GM21447 (cell line): ENCODE data around the gene MRNIP.
"Not testable (repeated sequence)": the region's sequence is repeated elsewhere in the genome, so short reads cannot be mapped to it uniquely, and the experiment has no call there.

Source experiments
- ATAC-seq: cut with Tn5 transposase; IDR thresholded peaks from one replicate; pipeline ENCODE4 v1.9.1; 2021; ENCODE audit not compliant: unreplicated experiment

MRNIP gene

GRCh38 chr5:179840766-179841165, 17.9 kb downstream of the MRNIP start:
- no peak for ATAC-seq

DNA sequence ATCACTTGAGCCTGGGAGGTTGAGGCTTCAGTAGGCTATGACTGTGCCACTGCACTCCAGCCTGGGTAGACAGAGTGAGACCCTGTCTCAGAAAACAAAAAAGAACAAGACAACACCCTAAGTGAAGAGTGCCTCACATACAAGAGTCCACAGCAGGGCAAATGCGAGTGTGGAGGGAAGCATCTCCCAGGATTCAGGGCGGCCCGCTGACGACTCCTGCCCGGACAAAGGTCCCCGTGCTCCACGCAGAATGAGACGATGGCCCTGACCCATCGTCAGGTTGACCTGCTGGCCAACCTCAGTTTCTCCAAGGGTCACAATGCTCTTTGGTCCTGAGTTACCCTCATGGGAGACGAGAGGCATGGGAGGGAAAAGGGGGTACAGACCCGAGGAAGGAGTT, 18.3 kb downstream of the MRNIP start:
- ATAC-seq = no peak

- no peak for ATAC-seq
Observed at GRCh38 chr5:179839328-179840256, 19.0 kb downstream of the MRNIP start.

- ATAC-seq = no peak
Observed at GRCh38 chr5:179837076-179838011, 21.3 kb downstream of the MRNIP start.

DNA sequence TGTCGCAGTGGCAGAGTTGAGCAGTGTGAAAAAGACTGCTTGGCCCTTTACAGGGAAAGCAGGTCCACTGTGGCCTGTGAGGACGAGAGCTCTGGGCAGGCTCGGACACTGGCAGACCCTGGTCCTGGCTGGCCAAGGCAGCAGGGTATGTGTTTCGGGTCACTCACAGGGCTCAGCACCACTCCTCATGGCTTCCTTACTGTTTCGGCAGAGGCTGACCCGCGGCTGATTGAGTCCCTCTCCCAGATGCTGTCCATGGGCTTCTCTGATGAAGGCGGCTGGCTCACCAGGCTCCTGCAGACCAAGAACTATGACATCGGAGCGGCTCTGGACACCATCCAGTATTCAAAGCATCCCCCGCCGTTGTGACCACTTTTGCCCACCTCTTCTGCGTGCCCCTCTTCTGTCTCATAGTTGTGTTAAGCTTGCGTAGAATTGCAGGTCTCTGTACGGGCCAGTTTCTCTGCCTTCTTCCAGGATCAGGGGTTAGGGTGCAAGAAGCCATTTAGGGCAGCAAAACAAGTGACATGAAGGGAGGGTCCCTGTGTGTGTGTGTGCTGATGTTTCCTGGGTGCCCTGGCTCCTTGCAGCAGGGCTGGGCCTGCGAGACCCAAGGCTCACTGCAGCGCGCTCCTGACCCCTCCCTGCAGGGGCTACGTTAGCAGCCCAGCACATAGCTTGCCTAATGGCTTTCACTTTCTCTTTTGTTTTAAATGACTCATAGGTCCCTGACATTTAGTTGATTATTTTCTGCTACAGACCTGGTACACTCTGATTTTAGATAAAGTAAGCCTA, 22.2 kb downstream of the MRNIP start:
- peak; percentile 67 for ATAC-seq

GRCh38 chr5:179834871-179835270, 23.7 kb downstream of the MRNIP start:
- not testable (repeated sequence) for ATAC-seq

DNA sequence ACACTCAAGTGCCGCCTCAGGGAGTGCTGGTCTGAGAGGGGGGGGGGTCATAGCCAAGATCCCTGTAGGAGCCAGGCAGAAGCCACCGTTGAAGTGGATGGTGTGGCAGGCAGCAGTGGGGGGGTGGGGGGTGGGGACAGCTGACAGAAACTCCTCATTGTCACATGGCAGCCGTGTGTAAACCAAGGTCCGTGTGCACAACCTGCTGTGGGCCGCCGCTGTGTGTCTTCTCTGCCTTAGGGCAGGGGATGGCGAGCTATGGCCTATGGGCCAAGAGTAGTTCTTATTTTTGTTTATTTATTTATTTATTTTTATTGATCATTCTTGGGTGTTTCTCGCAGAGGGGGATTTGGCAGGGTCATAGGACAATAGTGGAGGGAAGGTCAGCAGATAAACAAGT, 24.5 kb downstream of the MRNIP start:
- no peak for ATAC-seq

DNA sequence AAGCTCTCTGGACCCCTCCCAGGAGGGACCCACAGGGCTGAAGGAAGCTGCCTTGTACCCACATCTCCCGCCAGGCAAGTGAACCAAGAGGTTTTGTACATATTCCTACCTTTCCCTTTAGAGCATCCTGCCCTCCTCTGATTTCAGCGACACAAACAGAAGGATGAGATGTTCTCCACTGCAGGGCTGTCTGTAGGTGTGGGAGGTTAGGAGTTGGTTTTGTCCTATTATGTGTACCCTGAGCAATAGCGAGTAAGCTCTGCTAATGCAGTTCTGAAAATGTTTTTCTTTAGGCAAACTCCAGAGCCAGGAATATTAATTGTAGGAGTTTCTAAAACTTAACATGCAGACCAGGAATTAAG, 24.9 kb downstream of the MRNIP start:
- no peak for ATAC-seq

- ATAC-seq = no peak
Observed at GRCh38 chr5:179833056-179833708, 25.4 kb downstream of the MRNIP start.

GRCh38 chr5:179832039-179832745, 26.4 kb downstream of the MRNIP start:
- ATAC-seq = no peak

- ATAC-seq = no peak
Observed at GRCh38 chr5:179830818-179831468, 27.7 kb downstream of the MRNIP start.

DNA sequence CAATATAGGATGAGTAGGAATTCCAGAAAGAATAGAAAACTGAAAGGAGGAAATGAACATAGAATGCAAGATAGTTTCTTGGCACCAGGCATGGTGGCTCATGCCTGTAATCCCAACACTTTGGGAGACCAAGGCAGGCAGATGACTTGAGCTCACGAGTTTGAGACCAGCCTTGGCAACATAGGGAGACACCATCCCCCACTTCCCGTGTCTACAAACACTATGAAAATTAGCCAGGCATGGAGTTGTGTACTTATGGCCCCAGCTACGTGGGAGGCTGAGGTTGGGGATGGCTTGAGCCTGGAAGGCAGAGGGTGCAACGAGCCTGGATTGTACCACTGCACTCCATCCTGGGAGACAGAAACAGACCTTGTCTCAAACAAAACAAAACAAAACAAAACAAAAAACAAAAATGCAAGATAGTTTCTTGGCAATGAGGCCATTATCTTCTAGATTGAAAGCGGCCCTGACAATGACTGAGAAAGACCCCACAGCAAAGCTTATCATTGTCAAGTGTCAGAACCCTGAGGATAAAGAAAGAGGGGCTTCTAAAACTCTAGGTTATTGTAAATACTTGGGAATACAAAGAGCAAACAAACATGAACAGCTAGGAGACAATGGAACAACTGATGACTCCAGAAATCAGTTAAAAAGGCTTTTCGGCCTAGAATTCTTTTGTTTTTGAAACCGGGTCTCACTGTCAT, 28.7 kb downstream of the MRNIP start:
- no peak for ATAC-seq

DNA sequence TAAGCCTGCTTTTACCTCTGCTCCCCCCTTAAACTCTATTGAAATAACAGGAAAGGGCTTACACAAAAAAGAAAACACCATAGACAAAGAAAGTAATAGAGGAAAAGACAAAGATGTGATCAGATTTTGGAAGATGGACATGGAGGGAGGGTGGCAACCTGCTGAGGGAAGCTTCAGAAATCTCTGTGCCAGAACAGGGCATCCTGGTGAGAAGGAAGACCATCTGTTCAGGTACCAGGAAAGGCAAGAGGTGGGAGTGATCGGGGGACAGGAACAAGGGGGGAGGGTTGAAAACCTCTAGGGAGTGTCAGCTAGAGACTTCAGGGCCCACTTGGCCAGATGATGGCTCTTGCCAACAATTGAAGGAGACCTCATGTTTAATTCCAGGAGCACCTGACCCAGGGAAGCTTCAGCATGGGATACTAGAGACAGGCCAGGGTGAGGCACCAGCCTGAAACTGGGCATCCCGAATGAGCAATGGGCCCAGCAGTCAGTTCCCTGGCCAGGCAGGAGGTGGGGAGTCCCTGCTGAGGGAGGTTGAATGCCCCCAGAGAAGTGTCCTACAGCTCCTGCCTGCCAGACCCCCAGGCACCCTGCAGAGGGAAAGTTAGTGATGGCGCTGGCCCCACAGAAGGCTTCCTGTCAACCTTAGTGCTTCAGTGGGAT, 29.7 kb downstream of the MRNIP start:
- ATAC-seq = no peak

DNA sequence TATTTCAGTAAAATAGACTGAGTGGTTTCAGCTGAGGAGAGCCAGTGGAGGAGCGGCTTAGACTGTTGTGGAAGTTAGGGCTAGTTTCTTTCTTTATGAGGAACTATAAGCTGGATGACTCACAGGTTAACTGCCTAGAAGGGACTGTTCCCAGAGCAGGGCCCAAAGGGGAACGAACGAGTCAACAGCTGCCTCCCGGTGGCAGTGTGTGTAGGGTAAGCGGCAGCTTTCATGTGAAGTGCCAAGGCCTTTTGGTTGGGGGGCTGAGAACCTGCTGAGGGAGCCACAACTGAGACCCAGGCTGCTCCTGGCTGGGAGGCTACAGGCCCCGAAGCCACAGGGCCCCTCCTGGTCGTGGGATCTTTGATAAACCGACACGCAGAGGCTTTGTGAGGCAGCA, 30.9 kb downstream of the MRNIP start:
- no peak for ATAC-seq

DNA sequence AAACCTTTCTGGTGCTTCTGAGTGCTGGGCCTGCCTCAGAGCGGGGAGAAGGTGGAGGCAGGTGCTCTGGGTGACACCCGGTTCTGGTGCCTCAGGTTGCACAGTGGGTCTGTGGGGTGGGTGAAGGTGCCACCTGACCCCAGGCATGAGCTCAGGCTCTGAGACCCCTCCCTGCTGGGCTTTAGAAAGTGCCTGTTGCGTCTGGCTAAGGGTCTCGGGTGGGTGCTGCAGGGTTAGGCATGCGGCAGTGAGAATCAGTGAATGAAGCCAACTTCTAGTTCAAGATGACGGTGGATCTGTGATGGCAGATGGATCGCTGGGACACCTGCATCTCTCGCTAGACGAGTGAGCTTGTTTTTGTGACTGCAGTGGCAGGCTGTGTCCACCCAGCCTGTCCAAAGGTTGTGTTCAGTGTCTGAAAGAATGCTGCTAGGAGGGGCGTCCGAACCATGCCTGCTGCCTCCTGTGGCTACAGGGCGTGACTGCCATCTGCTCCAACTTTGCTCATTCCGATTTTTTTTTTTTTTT, 32.9 kb downstream of the MRNIP start:
- no peak for ATAC-seq

GRCh38 chr5:179824745-179825112, 33.9 kb downstream of the MRNIP start:
- no peak for ATAC-seq

GRCh38 chr5:179823937-179824744, 34.5 kb downstream of the MRNIP start:
- ATAC-seq = no peak
